Thyroid gland (tissue), 4 donors: Measurements from ENCODE around the gene FRMD7. TPM values are rescaled to one million over a fixed set of nuclear protein-coding genes. Genes with fewer than 3 reads are reported as not detected.
"Not testable (repeated sequence)": the region's sequence is repeated elsewhere in the genome, so short reads cannot be mapped to it uniquely, and the experiment has no call there.

Experiments
- DNase-seq, 2 donors: peaks; one replicate each; pipeline ENCODE4 v3.0.0-alpha.2; 2019
- H3K27ac ChIP-seq, 3 donors: fragments of 200-600 bp; sonication (generic); 1 replicate in 2 of 3; 2 replicates in 1 of 3; pipeline ENCODE4 v1.5.1; 2016 to 2019; ENCODE audit warnings: mild to moderate bottlenecking in 1 of 3, moderate library complexity in 1 of 3
- H3K27me3 ChIP-seq: fragments of 200-600 bp; sonication (generic); one replicate; pipeline ENCODE4 v1.5.1; 2019
- H3K36me3 ChIP-seq, 2 donors: fragments of 200-600 bp; sonication (generic); one replicate each; pipeline ENCODE4 v1.5.1; 2016 to 2019
- H3K4me1 ChIP-seq, 2 donors: fragments of 200-600 bp; sonication (generic); one replicate each; pipeline ENCODE4 v1.5.1; 2017 to 2019
- H3K4me3 ChIP-seq, 3 donors: fragments of 200-600 bp; sonication (generic); replicated peaks in 1 of 3; 1 replicate in 2 of 3; 2 replicates in 1 of 3; pipeline ENCODE4 v1.5.1; 2016; ENCODE audit warnings: mild to moderate bottlenecking in 1 of 3
- H3K9me3 ChIP-seq: fragments of 200-600 bp; sonication (generic); one replicate; pipeline ENCODE4 v1.5.1; 2017
- POLR2A ChIP-seq, 2 donors: fragments of 450-650 bp; IDR thresholded peaks; one replicate each; pipeline ENCODE4 v1.6.1; 2017; ENCODE audit warnings: antibody characterized with exemption in 2 of 2, mild to moderate bottlenecking in 2 of 2, moderate library complexity in 1 of 2
- WGBS, 2 donors: methylation state at CpG; one replicate each; pipeline ENCODE4 v1.1.5; 2017; 5-methylcytosine and 5-hydroxymethylcytosine counted together
- intact Hi-C: fragments of 100-400 bp; cut with DNase I; formaldehyde crosslinking; loops from one replicate; pipeline ENCODE4 v1.15.1; 2023
- total RNA-seq, 4 donors: library from RNA; depleted of rRNA; stranded (reverse); fragments of >200 nt; gene quantifications; one replicate each; pipeline ENCODE4 v1.2.3, GENCODE V29; 2016
- TF ChIP-seq, protein P1 (sequence below), 6 experiments: fragments of 200-600 bp in 3 of 6; fragments of 450-650 bp in 3 of 6; sonication (generic) in 3 of 6; IDR thresholded peaks; one replicate each; pipeline ENCODE4 v1.5.1; 2016 to 2019; ENCODE audit warnings: antibody characterized with exemption in 6 of 6, mild to moderate bottlenecking in 2 of 6, inconsistent platforms in 1 of 6, moderate library complexity in 1 of 6

FRMD7 gene
- total RNA-seq, 4 donors from 2014 or later = not detected

DNA sequence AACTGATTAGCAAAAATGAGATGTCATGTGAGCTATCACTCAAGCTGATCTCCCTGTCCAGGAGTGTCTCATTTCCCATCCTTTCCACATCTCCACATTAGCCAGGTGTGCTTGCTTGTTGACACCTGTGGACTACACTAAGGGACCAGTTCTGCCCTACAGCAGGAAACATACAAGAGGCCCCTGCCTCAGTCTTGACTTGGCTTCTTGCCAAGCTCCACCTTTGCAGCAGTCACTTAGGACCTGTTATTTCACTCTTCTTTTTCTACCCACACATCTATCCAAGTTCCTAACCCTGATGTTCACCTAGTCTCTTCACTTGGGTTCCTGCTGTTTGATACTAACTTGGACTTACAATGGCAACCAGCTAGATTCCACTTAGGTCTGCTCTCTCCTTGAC, 13.2 kb downstream of the FRMD7 start:
- Histone ChIP-seq H3K4me1 (no peaks in the 10 kb centered on the region), H3K27me3 (no peaks in the 10 kb centered on the region), H3K9me3 (no peaks in the 10 kb centered on the region), H3K36me3 (no peaks in the 10 kb centered on the region), H3K27ac (no peak overlapping the region), H3K4me3 (no peak overlapping the region)
- DNase-seq = no peak
- TF ChIP-seq, protein P1, sequence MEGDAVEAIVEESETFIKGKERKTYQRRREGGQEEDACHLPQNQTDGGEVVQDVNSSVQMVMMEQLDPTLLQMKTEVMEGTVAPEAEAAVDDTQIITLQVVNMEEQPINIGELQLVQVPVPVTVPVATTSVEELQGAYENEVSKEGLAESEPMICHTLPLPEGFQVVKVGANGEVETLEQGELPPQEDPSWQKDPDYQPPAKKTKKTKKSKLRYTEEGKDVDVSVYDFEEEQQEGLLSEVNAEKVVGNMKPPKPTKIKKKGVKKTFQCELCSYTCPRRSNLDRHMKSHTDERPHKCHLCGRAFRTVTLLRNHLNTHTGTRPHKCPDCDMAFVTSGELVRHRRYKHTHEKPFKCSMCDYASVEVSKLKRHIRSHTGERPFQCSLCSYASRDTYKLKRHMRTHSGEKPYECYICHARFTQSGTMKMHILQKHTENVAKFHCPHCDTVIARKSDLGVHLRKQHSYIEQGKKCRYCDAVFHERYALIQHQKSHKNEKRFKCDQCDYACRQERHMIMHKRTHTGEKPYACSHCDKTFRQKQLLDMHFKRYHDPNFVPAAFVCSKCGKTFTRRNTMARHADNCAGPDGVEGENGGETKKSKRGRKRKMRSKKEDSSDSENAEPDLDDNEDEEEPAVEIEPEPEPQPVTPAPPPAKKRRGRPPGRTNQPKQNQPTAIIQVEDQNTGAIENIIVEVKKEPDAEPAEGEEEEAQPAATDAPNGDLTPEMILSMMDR (IDR thresholded peaks at IDR 0.05) = no peak
- TF ChIP-seq POLR2A (IDR thresholded peaks at IDR 0.05) = no peak
- intact Hi-C loops = no loop called here

DNA sequence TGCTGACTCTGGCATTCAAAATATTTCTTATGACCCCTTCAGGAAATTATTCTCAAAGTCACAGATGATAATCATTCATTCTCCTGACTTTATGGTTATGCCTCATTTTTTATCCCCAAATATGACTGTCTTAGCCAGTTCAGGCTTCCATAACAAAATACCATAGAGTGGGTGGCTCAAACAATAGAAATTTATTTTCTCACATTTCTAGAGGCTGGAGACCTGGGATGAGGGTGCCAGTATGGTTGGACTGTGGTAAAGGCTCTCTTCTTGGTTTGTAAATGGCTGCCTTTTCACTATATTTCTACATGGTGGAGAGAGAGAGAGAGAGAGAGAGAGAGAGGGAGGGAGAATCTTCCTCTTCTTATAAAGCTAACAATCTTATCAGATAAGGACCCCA, 20.5 kb downstream of the FRMD7 start:
- H3K4me3 ChIP-seq = no peak overlapping the region
- TF ChIP-seq, protein P1 (IDR thresholded peaks at IDR 0.05) = no peak
- TF ChIP-seq POLR2A (IDR thresholded peaks at IDR 0.05) = no peak
- intact Hi-C loops = no loop called here
- DNase-seq = no peak
- no peaks in the 10 kb centered on the region for H3K9me3 ChIP-seq
- no peak overlapping the region for H3K27ac ChIP-seq
- H3K4me1 ChIP-seq = no peaks in the 10 kb centered on the region
- H3K36me3 ChIP-seq = no peaks in the 10 kb centered on the region
- H3K27me3 ChIP-seq = no peaks in the 10 kb centered on the region

DNA sequence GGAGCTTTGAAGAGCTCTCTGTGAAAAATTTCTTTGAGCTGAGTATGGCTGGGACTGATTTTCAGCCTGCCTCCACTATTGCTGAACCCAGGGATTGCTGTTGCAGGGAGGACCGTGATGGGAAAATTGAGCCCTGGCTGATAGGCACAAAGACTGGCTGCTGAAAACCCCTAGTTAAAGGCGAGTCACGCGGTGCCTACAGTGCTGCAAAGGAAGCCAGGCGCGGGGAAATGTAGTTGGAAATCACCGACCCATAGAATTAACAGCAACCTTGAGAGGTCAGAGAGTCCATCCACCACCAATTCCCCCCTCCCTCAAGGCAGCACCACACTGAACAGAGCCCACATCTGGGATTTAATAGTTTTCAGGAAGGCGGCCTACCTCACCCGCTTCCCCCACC, 26.0 kb downstream of the FRMD7 start:
- Histone ChIP-seq H3K27me3 (no peaks in the 10 kb centered on the region), H3K36me3 (no peaks in the 10 kb centered on the region), H3K9me3 (no peaks in the 10 kb centered on the region), H3K4me3 (no peak overlapping the region), H3K27ac (no peak overlapping the region), H3K4me1 (no peaks in the 10 kb centered on the region)
- intact Hi-C loops = no loop called here
- 69 to 88% methylated on average over 8 to 9 of the region's 9 CpGs for WGBS, 2 donors
- TF ChIP-seq, protein P1 (IDR thresholded peaks at IDR 0.05) = no peak
- no peak for TF ChIP-seq POLR2A (IDR thresholded peaks at IDR 0.05)
- no peak for DNase-seq

DNA sequence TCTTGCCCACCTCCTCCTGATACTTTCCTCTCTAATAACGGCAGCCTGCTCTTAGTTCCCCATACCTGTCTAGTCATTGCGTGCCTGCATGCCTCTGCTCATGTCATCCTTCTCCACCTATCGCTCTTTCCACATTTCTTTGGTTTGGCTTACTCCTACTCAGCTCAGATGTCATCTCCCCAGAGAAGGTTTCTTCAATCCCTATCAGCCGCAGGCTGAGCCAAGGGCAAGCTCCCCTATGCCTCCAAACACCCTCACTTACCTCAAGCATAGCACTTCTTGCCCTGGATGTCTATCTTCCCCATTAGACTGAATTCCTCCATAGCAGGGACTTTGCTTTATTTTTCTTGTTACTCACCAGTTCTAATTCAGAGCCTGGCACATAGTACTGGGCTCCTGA, 26.6 kb downstream of the FRMD7 start:
- intact Hi-C loops = no loop called here
- TF ChIP-seq, protein P1 (IDR thresholded peaks at IDR 0.05) = no peak
- no peak for TF ChIP-seq POLR2A (IDR thresholded peaks at IDR 0.05)

DNA sequence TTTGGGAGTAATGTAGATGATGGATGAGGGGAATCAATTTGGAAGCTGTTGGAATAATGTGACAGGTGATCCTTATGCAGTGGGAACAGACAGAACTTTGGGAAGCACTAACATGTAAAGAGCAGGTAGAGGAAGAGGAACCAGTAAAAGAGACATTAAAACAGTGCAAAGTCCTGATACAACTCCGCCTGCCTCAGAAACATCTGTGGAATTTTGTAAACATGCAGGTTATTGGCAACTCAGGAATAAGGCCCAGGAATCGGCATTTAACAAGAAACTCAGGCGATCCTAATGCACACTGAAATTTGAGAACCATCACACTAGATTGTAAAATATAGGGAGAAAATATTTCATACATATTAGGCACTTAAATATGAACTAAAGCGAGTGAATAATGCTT, 29.1 kb downstream of the FRMD7 start:
- DNase-seq, H3K4me3 ChIP-seq, H3K9me3 ChIP-seq, intact Hi-C loops, H3K27me3 ChIP-seq, H3K27ac ChIP-seq, H3K4me1 ChIP-seq, H3K36me3 ChIP-seq: not testable (repeated sequence)
- WGBS, 2 donors = 88% methylated on average over 4 of the region's 4 CpGs

More for the DNA sequence above, 26.6 kb downstream of the FRMD7 start:
- WGBS, 2 donors = 52 to 63% methylated on average over 4 of the region's 4 CpGs
- H3K27ac ChIP-seq = no peak overlapping the region
- no peak for DNase-seq
- H3K4me1 ChIP-seq = no peaks in the 10 kb centered on the region
- no peak overlapping the region for H3K4me3 ChIP-seq
- no peaks in the 10 kb centered on the region for H3K9me3 ChIP-seq
- no peaks in the 10 kb centered on the region for H3K36me3 ChIP-seq
- no peaks in the 10 kb centered on the region for H3K27me3 ChIP-seq

DNA sequence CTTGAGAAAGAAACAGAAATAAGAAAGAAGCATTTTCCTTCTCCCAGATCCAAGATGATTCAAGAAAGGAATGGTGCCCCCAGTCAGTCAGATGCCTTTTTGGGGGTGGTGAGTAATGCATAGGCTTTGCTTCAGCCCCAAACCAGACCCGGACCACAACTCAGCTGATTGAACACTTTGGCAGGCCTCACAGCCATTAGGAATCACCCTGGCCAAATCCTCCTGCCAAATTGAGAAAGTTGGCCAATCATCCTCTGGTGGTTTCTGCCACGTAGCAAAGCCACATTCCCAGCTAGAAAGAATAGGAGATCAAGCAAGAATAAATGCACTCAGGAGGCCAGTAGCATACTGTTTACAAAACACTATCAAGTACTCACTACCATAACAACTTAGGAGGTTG, 33.7 kb downstream of the FRMD7 start:
- TF ChIP-seq, protein P1 (IDR thresholded peaks at IDR 0.05) = no peak
- TF ChIP-seq POLR2A (IDR thresholded peaks at IDR 0.05) = no peak
- H3K36me3 ChIP-seq = no peaks in the 10 kb centered on the region
- intact Hi-C loops = no loop called here
- WGBS, 2 donors = 15 to 25% methylated on average over 2 of the region's 2 CpGs
- H3K4me3 ChIP-seq = no peak overlapping the region
- DNase-seq = peak in 1 of 2 donors; percentile 4
- no peak overlapping the region for H3K27ac ChIP-seq
- no peaks in the 10 kb centered on the region for H3K9me3 ChIP-seq
- no peaks in the 10 kb centered on the region for H3K4me1 ChIP-seq
- no peaks in the 10 kb centered on the region for H3K27me3 ChIP-seq
